SU-DHL-6 (cell line): ENCODE data around the gene DCAF17.

Source experiments
- H2AFZ ChIP-seq: fragments of 200-600 bp; sonication (generic); 2 replicates; pipeline ENCODE4 v1.6.1; 2014; ENCODE audit warnings: low read depth, mild to moderate bottlenecking, moderate library complexity, mixed read lengths, antibody characterized with exemption, low read length; ENCODE audit not compliant: severe bottlenecking
- H3F3A ChIP-seq: fragments of 200-600 bp; shearing (Covaris generic); 2 replicates; pipeline ENCODE4 v1.6.0; 2016; ENCODE audit warnings: antibody characterized with exemption, mild to moderate bottlenecking; ENCODE audit not compliant: insufficient read depth
- H3K27ac ChIP-seq: fragments of 200-600 bp; sonication (generic); 2 replicates; pipeline ENCODE4 v1.5.1; 2016; ENCODE audit warnings: low read depth, mild to moderate bottlenecking, low read length, moderate library complexity, mixed read lengths
- H3K27me3 ChIP-seq: fragments of 200-600 bp; sonication (generic), shearing (Covaris generic); 2 replicates; pipeline ENCODE4 v1.6.0; 2014; ENCODE audit warnings: mild to moderate bottlenecking, low read length
- H3K36me3 ChIP-seq: fragments of 200-600 bp; sonication (generic); 2 replicates; pipeline ENCODE4 v1.6.1; 2014; ENCODE audit warnings: mild to moderate bottlenecking, low read length, mixed read lengths
- H3K4me2 ChIP-seq: fragments of 300-600, 200-600 bp; shearing (Covaris generic), sonication (generic); 2 replicates; pipeline ENCODE4 v1.6.0; 2014; ENCODE audit warnings: low read length, low read depth, mild to moderate bottlenecking; ENCODE audit not compliant: poor library complexity, severe bottlenecking
- H3K4me3 ChIP-seq: fragments of 200-600 bp; sonication (generic); 2 replicates; pipeline ENCODE4 v1.5.1; 2014; ENCODE audit warnings: antibody characterized with exemption, low read length, mild to moderate bottlenecking, mixed read lengths; ENCODE audit not compliant: insufficient read depth, poor library complexity, severe bottlenecking
- H3K79me2 ChIP-seq: fragments of 200-600 bp; sonication (generic); 2 replicates; pipeline ENCODE4 v1.6.1; 2014; ENCODE audit warnings: mild to moderate bottlenecking, low read length, moderate library complexity; ENCODE audit not compliant: insufficient read depth
- H3K9ac ChIP-seq: fragments of 200-600 bp; sonication (generic); 2 replicates; pipeline ENCODE4 v1.7.0; 2014; ENCODE audit warnings: mild to moderate bottlenecking, low read length
- H3K9me2 ChIP-seq: fragments of 200-600 bp; sonication (generic); replicated peaks from 2 replicates; pipeline ENCODE4 v1.6.1; 2014; ENCODE audit warnings: low read length; ENCODE audit not compliant: insufficient read depth
- H3K9me3 ChIP-seq: fragments of 200-600 bp; sonication (generic); 2 replicates; pipeline ENCODE4 v1.6.1; 2014; ENCODE audit warnings: low read length, mixed read lengths; ENCODE audit not compliant: insufficient read depth
- H4K20me1 ChIP-seq: fragments of 200-600 bp; sonication (generic); 2 replicates; pipeline ENCODE4 v1.6.1; 2014; ENCODE audit warnings: low read depth, mild to moderate bottlenecking, antibody characterized with exemption, low read length, moderate library complexity, mixed read lengths
- CTCF ChIP-seq: fragments of 200-600 bp; sonication (generic); IDR thresholded peaks from one replicate; pipeline ENCODE4 v1.5.1; 2017; ENCODE audit warnings: antibody characterized with exemption, mild to moderate bottlenecking, low read length, moderate library complexity; ENCODE audit not compliant: insufficient read depth, poor library complexity, severe bottlenecking
- EZH2phosphoT487 ChIP-seq: fragments of 200-600 bp; sonication (generic), shearing (Covaris generic); conservative IDR thresholded peaks from 2 replicates; pipeline ENCODE4 v1.6.1; 2018; ENCODE audit warnings: mild to moderate bottlenecking, antibody characterized with exemption, low read length, moderate library complexity, mixed read lengths

Gene DCAF17

GRCh38 chr2:171470129-171470528, 36.1 kb downstream of the DCAF17 start:
- H3K36me3 ChIP-seq = peaks cover 31% of the 10 kb centered on the region
- H2AFZ ChIP-seq = no peak overlapping the region
- no peak overlapping the region for H3K4me3 ChIP-seq
- H3K27me3 ChIP-seq = no peaks in the 10 kb centered on the region
- no peaks in the 10 kb centered on the region for H3K9me2 ChIP-seq
- H3K9ac ChIP-seq = no peak overlapping the region
- H3K4me2 ChIP-seq = no peak overlapping the region
- no peak overlapping the region for H3K27ac ChIP-seq
- H3F3A ChIP-seq = no peaks in the 10 kb centered on the region
- no peaks in the 10 kb centered on the region for H4K20me1 ChIP-seq
- no peaks in the 10 kb centered on the region for H3K79me2 ChIP-seq
- H3K9me3 ChIP-seq = no peaks in the 10 kb centered on the region
- TF ChIP-seq CTCF (no peak), EZH2phosphoT487 (no peak)

- no peak overlapping the region for H3K4me3 ChIP-seq
- peaks cover 25% of the 10 kb centered on the region; the same call in 1 of the 2 replicates for H3K36me3 ChIP-seq
- no peak overlapping the region for H3K4me2 ChIP-seq
These were observed 42.0 kb downstream of the DCAF17 start for GRCh38 chr2:171475979-171476378.

GRCh38 chr2:171478345-171478744, 44.3 kb downstream of the DCAF17 start:
- H3K27me3 ChIP-seq = no peaks in the 10 kb centered on the region

More at GRCh38 chr2:171475979-171476378, 42.0 kb downstream of the DCAF17 start:
- no peak overlapping the region for H3K9ac ChIP-seq
- no peak overlapping the region for H3K27ac ChIP-seq
- H3K27me3 ChIP-seq = no peaks in the 10 kb centered on the region
- H4K20me1 ChIP-seq = no peaks in the 10 kb centered on the region
- no peaks in the 10 kb centered on the region for H3K9me2 ChIP-seq
- H2AFZ ChIP-seq = no peak overlapping the region
- H3K79me2 ChIP-seq = no peaks in the 10 kb centered on the region
- H3K9me3 ChIP-seq = no peaks in the 10 kb centered on the region
- H3F3A ChIP-seq = no peaks in the 10 kb centered on the region
- TF ChIP-seq EZH2phosphoT487 (no peak), CTCF (no peak)

More at GRCh38 chr2:171478345-171478744, 44.3 kb downstream of the DCAF17 start:
- H3K9me3 ChIP-seq = no peaks in the 10 kb centered on the region
- no peaks in the 10 kb centered on the region for H3F3A ChIP-seq
- no peak overlapping the region for H3K27ac ChIP-seq
- no peak overlapping the region for H3K9ac ChIP-seq
- no peak overlapping the region for H3K4me2 ChIP-seq
- peaks cover 20% of the 10 kb centered on the region; the same call in 1 of the 2 replicates for H3K36me3 ChIP-seq
- no peak for TF ChIP-seq EZH2phosphoT487
- no peak for TF ChIP-seq CTCF
- no peaks in the 10 kb centered on the region for H3K9me2 ChIP-seq
- no peak overlapping the region for H3K4me3 ChIP-seq
- no peak overlapping the region for H2AFZ ChIP-seq
- H4K20me1 ChIP-seq = no peaks in the 10 kb centered on the region
- no peaks in the 10 kb centered on the region for H3K79me2 ChIP-seq
